ENCODE results near the gene MECP2.

Gene MECP2

DNA sequence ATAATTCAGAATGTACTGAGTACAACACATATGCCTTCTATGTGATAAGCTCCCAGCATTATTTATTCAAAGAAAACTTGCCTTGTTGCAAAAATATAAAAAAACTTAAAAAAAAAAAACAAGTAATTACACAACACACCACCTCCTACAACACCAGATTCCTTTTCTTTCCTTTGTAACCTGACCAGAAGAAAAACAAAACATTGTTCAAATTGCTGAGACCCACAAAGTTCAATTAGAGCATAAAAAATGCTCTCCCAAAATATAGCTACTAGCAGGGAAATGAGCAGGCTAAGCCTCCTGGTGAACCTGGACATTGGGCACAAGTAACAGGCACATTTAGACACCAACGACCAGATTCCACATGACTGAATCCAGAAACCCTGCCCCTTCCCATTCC lies 38.3 kb downstream of the MECP2 start:
- DNase-seq, result no peak

DNA sequence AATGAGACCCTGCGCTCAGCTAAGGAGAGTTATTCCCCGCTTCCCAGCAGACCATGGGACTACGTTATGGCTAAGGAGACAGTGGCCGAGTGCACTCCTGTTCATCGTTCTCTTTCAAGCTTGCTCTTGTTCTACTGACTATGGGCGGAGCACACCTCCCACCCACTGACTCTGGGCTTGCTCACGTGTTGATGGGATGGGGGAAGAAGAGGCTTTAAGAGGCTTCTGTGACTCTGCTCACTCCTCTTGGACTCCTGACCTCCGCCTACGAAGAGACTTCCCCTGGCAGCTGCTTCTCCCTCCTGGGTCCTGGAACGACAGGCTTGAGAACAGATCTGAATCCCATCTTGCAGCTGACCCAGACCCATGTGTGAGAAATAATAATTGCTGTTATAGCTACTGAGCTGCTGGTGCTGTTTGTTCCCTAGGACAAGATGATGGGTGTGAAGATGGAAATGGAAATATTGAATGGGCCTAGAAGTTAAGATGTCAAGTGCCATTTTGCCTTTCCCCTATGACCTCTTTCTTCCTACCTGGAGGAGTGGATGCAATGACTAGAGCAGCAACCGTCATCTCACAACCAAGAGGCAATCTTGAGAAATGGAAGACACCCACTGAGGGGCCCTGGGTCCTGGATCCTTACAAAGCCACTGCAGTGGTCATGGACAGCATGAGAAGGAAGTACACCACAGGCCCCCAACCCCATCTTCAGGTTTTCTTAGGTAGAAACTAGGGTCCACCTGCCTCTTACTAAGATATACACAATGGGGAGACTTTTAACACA lies 39.1 kb downstream of the MECP2 start:
- DNase-seq, result no peak

DNA sequence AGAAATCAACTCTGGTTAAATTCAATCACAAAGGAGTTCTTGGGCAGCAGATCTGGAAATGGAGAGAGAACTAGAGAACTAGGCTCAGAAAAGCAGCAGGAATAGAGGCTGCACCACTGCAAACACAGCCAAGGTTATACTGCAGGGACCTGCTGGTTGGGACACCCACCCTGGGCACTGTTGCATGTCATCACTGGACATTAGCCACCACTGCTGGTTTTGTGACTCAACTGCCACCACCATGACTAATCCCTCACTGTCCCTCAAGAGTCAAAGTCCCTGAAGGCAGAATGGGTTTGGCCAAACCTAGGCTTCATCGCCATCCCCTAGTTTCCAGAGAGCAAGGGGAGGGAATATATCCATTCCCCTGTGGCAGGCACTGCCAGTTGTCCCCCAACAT lies 39.7 kb downstream of the MECP2 start:
- no peak for DNase-seq

DNA sequence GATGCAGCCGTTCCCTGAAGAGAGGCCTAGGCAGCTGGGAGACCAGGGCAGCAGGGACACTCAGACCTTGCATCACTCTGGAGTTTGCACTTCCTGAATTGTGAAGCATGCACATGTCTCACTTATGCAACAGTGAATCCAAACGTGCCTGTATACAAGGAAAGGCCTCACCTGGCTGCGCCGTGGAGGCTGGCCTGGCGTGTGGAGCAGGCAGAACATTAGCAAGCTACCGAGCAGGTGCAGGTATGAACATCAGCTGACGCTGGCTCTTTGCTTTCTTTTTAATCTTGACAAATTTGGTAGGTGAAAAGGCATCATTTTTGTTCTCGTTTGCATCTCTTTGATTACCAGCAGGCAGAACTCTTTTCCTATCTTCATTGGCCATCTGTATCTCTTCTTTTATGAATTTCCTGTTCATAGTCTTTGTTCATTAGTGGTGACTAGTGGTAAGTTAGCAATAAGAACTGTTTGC lies 40.7 kb downstream of the MECP2 start:
- DNase-seq, result no peak

DNA sequence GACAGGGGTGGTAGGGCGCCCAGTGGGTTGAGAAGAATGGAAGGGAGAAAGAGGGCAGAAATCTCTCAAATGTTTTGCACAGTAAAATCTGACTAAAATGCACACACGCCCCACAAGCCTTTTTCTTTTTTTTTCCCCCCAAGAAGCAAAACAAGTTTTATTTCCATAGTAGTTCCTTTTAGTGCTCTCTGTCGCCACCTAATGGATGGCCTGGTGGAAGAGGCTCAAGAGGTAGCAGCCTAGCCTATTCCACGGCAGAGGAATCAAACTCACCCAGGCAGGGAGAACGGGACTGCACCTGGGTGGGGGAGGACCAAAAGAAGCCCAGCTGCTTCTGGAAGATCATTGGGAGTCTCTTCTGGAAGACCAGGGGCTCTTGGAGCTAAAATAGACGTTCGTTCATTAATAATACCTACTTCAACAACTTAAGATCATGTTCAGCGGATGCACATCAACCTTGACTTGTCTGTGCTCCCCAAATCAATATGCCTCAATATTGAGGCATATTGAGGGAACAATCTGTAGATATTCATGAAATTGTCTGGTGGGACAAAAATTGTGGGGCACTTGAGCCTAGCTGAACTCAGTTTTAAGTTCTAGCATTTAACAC lies 46.2 kb downstream of the MECP2 start:
- peak; percentile 5 for DNase-seq

DNA sequence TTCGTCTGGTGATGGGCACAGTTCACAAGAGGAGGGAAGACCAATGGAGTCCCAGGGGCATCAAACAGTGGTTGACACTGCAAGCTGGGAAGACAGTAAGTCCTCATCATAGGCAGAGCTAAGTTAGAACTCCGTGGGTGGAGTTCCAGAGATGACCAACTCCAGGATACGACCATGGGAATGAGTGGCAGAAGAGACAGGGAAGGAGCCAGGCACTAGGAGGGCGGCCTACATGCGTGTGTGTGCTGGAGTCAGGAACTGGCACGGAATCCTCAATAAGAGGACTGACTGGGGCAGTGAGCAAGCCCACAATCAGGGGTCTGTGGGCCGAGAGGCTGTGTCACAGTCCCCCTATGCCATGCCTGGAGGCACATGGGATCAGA lies 47.4 kb downstream of the MECP2 start:
- DNase-seq, result no peak

DNA sequence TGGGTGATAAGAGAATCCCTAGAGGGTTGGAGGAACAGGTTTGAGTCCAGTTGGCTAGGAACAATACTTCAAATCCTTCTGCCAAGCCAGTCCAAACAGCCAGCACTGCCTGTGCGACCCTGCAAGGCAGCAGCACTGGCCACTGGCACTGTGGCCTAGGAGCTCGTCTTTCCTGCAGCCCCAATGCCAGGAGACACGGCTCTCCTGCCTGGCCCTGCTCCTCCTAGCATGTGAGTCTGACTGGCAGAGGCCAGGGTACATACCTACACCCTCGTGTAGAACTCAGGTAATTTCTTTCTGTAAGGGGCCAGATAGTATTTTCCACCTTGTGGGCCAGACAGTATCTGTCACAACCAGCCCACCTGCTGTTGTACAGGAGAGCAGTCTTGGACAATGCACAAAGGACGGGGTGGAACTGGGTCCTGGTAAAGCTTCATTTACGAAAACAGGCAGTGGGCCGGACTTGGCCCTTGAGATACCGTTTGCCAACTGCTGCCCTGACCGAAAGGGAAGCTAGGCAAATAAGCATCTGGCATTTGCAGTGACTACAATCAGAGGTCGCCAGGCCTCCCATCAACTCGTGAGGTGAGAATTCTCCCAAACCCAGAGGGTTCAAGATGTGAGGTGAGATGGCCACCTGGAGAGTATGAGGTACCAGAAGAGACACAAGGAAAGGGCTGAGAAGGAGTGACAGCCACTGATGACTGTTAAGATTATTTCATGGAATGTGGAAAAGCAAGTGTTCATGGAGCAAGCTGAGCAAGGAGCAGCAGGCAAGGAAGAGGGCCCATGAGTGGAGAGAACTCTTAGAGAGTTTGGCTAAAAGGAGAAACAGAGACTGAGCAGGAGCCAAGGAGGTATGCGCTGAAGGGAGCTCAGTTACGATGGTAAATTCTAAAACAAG lies 48.1 kb downstream of the MECP2 start:
- no peak for DNase-seq

DNA sequence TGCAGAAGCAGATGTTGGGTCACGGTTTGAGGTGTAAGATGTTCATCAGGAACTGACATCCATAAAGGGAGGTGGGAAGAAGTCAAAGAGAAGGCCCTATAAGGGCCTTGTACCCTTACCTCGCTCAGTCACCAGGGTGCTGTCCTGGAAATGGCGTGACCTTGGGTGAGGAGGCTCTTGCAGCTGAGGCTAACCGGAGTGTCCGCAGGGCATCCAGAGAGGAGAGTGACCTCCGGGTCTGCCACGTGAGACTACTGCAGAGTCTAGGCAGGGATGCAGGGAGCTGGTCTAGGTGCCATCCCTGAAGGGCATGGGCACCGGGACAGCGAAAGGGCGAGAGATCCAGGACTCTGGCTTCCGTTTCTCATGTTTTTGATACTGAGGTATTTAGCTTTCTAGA lies 49.1 kb downstream of the MECP2 start:
- no peak for DNase-seq

DNA sequence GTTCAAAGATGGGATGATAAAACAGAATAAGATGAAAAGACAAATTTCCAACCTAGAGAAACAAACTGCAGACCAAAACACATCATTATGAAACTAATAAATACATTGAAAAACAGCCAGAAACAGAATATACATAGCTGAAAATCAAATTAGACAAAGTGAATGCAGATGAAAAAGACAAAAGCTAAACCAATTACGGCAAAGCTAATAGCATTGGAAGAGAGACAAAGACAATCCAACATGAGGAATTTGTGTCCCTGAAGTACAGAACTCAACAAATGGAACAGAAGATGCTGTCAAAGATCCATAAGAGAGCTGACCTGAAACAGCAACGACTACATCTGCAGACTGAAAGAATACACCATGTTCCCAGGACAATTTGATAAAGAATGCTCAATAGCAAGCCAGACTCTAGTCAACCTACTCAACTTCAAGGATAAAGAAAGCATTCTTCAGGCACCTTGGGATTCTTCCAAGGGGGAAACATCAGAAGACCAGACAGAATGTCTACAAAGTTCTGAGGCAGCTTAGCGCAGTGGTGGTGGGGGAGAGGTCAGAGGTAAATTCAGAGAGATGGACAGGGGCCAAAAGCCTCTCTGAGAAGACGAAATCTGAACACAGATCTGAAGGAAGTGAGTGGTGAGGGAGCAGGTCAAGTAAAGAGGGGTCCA lies 50.4 kb downstream of the MECP2 start:
- DNase-seq, result no peak

DNA sequence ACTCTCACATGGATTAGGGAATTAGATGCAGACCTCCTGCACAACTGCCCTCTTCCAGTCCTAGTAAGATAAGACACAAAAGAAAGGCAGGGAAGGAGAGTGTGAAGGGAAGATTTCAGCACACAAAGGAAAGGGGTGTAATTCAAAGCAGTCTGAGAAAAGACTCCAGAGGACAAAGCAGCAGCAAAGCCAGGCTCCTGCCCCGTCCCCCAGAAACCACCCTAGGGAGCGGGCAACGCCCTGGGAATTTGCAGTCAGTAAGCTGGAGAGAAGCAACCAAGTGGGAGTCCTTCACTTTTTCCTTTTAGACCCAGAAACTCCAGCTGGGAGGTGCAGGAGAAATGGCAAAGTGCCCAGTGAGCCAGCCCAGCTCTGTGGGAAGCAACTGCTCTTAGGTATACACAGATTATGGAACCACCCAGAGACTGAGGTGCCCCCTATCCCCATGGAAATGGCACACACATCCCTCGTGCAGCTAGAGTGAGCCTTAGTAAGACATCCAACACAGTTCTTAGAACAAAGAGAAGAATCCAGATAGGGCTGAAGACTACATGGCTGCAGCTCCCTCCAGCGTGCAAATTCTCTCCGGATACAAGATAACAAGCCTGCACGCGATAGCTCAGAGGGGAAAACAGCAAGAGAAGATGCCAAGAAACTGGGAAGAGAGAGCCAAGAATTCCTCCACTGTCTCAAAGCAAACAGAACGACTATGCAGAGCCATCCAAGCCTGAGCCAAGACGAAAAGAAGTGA lies 51.3 kb downstream of the MECP2 start:
- no peak for DNase-seq

DNA sequence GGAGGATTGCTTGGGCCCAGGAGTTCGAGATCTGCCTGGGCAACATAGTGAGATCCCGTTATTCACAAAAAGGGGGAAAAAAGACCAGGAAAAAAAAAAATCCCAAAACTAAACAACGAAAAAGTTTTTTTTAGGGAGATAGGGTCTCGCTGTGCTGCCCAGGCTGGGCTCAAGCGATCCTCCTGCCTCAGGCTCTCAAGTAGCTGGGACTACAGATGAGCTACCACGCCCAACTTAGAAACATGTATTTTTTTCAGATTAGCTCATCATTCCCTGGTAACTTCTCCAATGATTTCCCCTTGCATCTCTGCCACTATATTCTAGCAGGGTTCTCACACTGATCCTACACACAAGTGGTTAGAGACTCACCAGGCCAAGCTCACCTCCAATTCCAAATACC lies 53.4 kb downstream of the MECP2 start:
- DNase-seq, result no peak

DNA sequence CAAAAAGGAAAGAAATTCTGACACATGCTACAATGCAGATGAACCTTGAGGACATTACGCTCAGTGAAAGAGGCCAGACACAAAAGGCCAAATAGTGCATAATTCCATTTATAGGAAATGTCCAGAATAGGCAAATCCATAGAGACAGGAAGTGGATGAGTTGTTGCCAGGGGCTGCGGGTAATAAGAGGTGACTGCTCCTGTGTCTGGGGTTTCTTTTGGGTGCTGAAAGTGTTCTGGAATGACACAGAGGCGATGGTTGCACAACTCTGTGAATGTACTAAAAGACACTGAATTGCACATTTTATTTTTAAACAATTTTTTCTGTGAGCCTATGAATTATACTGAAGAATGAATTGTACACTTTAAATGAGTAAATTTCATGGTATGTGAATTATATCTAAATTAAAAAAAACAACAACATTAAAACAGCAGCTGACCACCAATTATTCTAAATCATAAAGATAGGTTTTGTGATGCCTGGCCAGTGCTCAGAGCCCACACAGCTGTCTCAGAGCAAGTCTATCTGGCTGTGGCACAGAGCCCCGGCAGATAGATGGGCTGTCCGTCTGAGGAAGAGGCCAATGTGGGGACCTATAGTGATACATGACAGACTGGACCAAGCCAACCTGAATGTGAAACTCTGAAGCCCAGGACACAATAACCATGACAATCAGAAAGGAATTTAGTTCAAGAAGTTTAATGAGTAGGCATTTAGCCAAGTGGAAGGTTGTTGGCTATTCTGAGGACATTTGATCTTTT lies 54.3 kb downstream of the MECP2 start:
- no peak for DNase-seq

DNA sequence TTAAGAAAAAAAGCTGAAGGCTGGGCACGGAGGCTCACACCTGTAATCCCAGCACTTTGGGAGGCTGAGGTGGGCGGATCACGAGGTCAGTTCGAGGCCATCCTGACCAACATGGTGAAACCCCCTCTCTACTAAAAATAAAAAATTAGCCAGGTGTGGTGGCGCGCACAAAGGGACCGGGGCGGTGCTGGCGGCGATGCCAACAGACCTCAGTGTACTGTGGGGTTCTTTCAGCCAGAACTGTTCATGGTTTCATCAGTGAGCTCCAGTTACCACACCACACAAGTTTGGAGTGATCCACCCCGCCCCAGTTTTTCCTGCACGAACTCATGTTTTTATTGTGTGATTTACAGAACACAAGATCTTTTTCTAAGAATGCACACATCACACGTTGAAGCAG lies 56.7 kb downstream of the MECP2 start:
- no peak for DNase-seq

DNA sequence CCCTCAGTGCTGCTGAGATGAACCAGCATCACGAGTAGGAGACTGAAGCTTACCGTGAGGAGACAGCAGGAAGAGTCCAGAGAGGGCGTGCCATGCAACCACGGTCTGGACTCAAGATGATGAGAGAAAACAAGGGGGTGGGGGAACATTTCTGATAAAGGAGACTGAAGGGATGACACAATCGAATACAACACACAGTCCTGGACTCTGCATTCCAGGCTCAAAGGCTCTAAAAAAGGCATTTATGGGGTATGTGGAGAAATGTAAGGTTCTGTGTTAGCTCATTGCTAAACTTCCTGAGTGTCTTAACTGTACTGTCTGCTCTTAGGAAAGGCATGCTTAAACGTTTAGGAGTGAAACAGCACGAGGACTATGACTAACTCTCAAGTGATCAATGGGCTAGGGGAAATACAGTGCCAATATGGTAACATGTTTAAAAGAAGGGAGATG lies 57.2 kb downstream of the MECP2 start:
- no peak for DNase-seq

DNA sequence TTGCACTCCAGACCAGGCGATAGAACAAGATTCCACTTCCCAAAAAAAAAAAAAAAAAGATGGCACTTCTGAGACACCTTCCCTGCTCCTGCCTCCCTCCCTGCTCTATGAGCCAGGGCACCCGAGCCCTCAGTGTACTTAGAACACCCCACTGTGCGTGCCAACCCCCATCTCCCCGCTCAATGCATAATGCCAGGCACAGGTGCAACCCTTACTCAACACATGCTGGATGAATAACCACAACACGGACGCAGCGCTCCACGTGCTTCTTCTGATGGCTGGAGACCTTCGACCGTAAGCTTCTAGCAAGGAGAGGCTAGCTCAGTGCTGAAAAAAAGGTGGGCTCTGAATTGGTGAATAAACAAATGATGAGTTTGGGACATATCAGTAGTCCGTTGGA lies 57.9 kb downstream of the MECP2 start:
- no peak for DNase-seq

DNA sequence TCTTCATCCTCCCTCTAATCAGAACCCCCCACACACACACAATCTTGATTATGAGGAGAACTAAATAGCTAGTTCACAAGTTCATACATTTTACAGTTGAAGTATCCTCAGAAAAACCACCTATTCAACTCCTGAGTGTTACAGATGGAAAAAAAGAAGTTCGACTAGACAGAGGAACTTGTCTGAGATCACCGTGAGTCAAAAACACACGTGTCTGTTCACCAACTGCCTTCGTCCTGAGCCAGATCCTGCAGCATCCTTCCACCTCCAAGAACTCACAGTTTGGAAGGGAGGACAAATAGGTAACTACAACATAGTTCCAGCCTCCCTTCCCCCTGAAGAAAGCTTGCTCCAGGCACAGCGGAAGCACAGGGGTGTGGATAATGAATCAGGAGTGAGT lies 58.9 kb downstream of the MECP2 start:
- DNase-seq, result no peak

DNA sequence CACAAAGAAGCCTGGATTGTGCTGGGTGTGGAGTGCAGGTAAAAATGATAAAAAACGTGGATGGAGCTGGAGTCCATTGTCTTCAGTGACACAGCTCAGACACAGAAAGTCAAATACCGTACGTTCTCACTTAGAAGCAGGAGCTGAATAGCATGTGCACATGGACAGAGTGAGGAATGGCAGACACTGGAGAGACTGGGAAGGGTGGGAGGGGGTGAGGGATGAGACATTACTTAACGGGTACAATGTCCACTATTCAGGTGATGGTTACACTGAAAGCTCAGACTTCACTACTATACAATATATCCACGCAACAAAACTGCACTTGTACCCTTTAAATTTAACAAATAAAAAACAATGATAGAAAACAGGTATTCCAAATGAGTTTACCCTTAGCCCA lies 59.8 kb downstream of the MECP2 start:
- DNase-seq, result no peak

DNA sequence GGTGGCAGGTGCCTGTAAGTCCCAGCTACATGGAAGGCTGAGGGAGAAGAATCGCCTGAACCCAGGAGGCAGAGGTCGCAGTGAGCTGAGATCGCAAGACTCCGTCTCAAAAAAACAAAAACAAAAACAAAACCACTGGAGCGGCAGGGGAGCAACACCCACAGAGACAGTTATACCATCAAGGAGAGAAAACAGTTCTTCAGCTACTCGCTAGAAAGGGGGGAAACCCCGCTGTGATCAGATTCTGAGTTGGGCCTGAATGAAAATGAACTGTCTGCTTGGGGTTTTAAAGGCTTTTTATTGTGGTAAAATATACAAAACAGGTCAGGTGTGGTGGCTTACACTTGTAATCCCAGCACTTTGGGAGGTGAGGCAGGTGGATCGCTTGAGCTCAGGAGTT lies 61.0 kb downstream of the MECP2 start:
- DNase-seq, result no peak

DNA sequence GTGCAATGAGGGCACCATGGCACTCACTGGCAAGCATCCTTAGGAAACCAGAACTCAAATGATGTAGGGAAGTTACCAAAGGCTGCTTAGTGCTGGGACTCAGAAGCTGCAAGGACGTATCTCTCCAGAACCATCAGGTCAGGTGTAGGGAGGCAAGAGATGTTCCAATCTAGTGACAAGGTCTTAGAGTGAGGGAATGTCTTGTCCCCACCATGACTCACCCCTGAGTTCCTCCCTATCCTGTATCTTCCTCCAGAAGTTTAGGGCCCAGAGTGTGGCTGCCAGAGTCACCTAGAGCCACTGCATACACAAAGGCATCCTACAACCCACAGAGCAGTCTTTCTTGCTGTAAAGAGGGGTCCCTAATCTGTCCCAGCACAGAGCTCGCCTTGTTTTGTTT lies 63.7 kb downstream of the MECP2 start:
- no peak for DNase-seq

DNA sequence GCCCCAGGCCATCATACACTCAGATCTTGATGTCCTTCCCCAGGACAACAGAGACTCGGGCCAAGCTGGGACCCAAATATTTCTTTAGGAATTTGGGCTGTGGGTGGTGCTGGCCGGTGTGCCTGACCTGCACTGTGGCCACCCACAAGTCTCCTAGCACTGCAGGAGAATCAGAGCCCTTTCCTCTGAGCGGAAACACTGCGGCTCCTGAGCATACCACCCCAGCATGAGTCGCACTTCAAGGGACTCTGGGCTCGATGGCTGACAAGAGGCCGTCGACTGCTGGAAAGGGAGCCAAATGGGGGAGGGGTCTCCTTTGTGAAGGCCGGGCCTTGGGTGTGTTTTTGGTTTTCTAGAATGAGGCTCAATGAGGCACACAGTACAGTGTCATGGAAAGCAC lies 64.9 kb downstream of the MECP2 start:
- DNase-seq, result no peak

DNA sequence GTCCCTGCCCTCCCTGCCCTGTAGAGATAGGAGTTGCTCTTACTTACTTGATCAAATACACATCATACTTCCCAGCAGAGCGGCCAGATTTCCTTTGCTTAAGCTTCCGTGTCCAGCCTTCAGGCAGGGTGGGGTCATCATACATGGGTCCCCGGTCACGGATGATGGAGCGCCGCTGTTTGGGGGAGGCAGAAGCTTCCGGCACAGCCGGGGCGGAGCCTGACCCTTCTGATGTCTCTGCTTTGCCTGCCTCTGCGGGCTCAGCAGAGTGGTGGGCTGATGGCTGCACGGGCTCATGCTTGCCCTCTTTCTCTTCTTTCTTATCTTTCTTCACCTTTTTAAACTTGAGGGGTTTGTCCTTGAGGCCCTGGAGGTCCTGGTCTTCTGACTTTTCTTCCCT lies 65.4 kb downstream of the MECP2 start:
- DNase-seq, result peak; percentile 29

Measured in kidney glomerular epithelial cell (primary cell).